H1 (cell line): ENCODE results near the gene UBAC1. TPM values are rescaled to one million over a fixed set of nuclear protein-coding genes. Genes with fewer than 3 reads are reported as not detected.

Experiments used
- HDAC2 ChIP-seq, 2 experiments: fragments of 300-600 bp in 1 of 2; sonication (generic) in 1 of 2; IDR thresholded peaks; 2 replicates each; pipeline ENCODE4 v1.6.1; 2011 to 2012; ENCODE audit warnings: low read depth in 2 of 2, low read length in 2 of 2, mild to moderate bottlenecking in 2 of 2, moderate library complexity in 2 of 2, borderline replicate concordance in 1 of 2, inconsistent platforms in 1 of 2
- KDM5A ChIP-seq: fragments of 200-600 bp; IDR thresholded peaks from 2 replicates; pipeline ENCODE4 v1.7.1; 2012; ENCODE audit warnings: mild to moderate bottlenecking, low read length, inconsistent platforms, mixed read lengths
- MAFK ChIP-seq: IDR thresholded peaks from 2 replicates; pipeline ENCODE4 v1.6.1; 2012; ENCODE audit warnings: low read depth, mild to moderate bottlenecking, improper control_type of control experiment, low read length
- NRF1 ChIP-seq: IDR thresholded peaks from 2 replicates; pipeline ENCODE4 v1.6.1; 2011; ENCODE audit warnings: mild to moderate bottlenecking, low read depth, low read length, improper control_type of control experiment
- PHF8 ChIP-seq: fragments of 200-600 bp; sonication (generic); conservative IDR thresholded peaks from 2 replicates; pipeline ENCODE4 v1.7.1; 2012; ENCODE audit warnings: low read depth, mild to moderate bottlenecking, inconsistent platforms, low read length, moderate library complexity
- RAD21 ChIP-seq, 2 experiments: IDR thresholded peaks in 1 of 2; conservative IDR thresholded peaks in 1 of 2; 2 replicates each; pipeline ENCODE4 v1.6.1; 2011; ENCODE audit warnings: low read depth in 2 of 2, low read length in 2 of 2, improper control_type of control experiment in 1 of 2, inconsistent platforms in 1 of 2, mild to moderate bottlenecking in 1 of 2, moderate library complexity in 1 of 2
- RNF2 ChIP-seq: fragments of 200-900, 300-1000 bp; sonication (generic); IDR thresholded peaks from 2 replicates; pipeline ENCODE4 v1.7.1; 2016; ENCODE audit warnings: borderline replicate concordance, low read depth, mild to moderate bottlenecking, antibody characterized with exemption, low read length; ENCODE audit not compliant: poor library complexity, severe bottlenecking; ENCODE audit errors: missing control alignments
- SIX5 ChIP-seq: IDR thresholded peaks from 2 replicates; pipeline ENCODE4 v1.6.1; 2011; ENCODE audit warnings: mild to moderate bottlenecking, low read depth, low read length
- SP1 ChIP-seq: IDR thresholded peaks from 2 replicates; pipeline ENCODE4 v1.6.1; 2011; ENCODE audit warnings: low read depth, low read length
- SP2 ChIP-seq: IDR thresholded peaks from 2 replicates; pipeline ENCODE4 v1.6.1; 2012; ENCODE audit warnings: mild to moderate bottlenecking, low read length, inconsistent platforms
- TAF7 ChIP-seq: optimal IDR thresholded peaks from 2 replicates; pipeline ENCODE3; 2011; ENCODE audit warnings: low read depth, mild to moderate bottlenecking, inconsistent platforms, low read length, moderate library complexity, borderline replicate concordance
- YY1 ChIP-seq: IDR thresholded peaks from 2 replicates; pipeline ENCODE4 v1.6.1; 2011; ENCODE audit warnings: low read depth, mild to moderate bottlenecking, low read length
- polyA plus RNA-seq, 7 experiments: library from polyadenylated mRNA; depleted of rRNA in 3 of 7; stranded (reverse) in 5 of 7; unstranded in 2 of 7; fragments of >200 nt in 5 of 7; fragments of 200-250 nt in 2 of 7; gene quantifications; 1 replicate in 5 of 7; 2 replicates in 1 of 7; 4 replicates in 1 of 7; pipeline versions ENCODE4 v1.2.1 to v1.2.3, GENCODE V29; 2011 to 2013; ENCODE audit warnings: missing spikeins in 2 of 7, mixed read lengths in 2 of 7
- total RNA-seq: library from RNA; stranded (reverse); fragmentation: NEBNext Ultra II Directional; extraction: Animal tissue kit (Norgen Biotek cat#: 25700); gene quantifications from 2 replicates; pipeline ENCODE4 v1.2.1, GENCODE V29; 2021

The UBAC1 gene
- total and polyA plus RNA-seq, 2 of the 8 experiments (the other 6 are each of a cell fraction or from before 2014, with no cell fraction given), result 59.3 to 85.2 TPM

DNA sequence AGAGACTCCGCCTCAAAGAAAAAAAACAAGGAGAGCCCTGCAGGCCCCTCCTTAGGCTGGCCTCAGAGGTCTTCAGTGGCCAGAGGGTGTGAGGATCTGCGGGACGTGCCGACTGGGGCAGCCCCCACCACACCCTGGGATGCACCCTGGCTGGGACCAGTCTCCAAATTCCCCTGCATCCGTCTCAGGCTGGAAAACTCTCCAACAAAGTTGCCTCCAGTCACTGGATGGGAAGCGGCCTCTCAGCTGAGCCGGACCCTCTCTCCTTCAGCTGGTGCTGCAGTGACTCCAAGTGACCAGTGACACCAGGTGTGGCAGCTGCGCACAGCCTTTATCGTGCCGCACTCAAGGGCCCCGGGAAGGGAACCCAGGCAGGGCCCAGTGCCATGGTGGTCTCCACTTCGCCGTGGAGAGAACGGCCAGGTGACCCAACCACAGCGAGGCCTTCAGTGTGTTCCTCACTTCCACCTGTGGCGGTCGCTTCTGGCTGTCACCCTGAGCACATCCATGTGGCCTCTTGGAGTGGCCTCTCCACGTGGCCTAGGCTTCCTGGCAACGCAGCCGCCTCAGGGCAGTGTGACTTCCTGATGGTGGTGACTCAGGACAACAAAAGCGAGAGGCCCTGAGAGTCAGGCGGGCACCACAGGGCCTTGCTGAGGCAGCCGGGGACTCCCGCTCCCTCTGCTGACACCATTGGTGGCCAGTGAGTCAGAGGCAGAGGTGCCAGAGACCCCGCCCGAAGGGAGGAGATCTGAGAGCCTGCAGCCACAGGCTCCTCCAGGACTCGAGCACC, 34.6 kb downstream of the UBAC1 start (continued):
- TF ChIP-seq PHF8 (no peak), RAD21 (IDR thresholded peaks at IDR 0.05 in 1 of 2, conservative IDR thresholded peaks at IDR 0.05 in 1 of 2; ENCODE audit: low read depth in 2 of 2, low read length in 2 of 2) (no peak), KDM5A (no peak), RNF2 (no peak), SIX5 (no peak), TAF7 (no peak), SP1 (no peak), SP2 (no peak), MAFK (no peak), HDAC2 (IDR thresholded peaks at IDR 0.05; ENCODE audit: borderline replicate concordance in 1 of 2, low read depth in 2 of 2, low read length in 2 of 2) (no peak), NRF1 (no peak), YY1 (no peak)
